ENCODE results near the gene PLSCR4. TPM values are rescaled to one million over a fixed set of nuclear protein-coding genes. Genes with fewer than 3 reads are reported as not detected.

PLSCR4 gene
- polyA plus RNA-seq, 1 of the 3 experiments (the other 2 are of a cell fraction): 0.05 TPM

DNA sequence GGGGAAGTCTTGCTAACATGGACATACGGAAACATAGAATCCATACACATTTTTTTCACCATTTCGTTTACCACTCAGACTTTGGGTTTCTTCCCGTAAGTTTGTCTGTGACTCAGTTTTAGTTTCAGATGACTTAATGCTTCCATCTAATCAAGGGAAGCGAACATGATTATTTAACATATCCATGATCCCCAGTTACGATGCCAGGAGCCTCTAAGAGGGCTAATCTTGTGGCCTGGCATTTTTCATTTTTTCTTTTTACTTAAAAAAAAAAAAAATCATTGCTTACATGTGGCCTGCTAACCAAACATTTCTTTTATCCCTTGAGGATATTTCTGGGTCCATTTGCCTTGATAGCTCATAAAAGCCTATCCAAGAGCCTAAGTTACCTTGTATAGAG, 69.7 kb downstream of the PLSCR4 start (continued):
- TF ChIP-seq, protein P1, sequence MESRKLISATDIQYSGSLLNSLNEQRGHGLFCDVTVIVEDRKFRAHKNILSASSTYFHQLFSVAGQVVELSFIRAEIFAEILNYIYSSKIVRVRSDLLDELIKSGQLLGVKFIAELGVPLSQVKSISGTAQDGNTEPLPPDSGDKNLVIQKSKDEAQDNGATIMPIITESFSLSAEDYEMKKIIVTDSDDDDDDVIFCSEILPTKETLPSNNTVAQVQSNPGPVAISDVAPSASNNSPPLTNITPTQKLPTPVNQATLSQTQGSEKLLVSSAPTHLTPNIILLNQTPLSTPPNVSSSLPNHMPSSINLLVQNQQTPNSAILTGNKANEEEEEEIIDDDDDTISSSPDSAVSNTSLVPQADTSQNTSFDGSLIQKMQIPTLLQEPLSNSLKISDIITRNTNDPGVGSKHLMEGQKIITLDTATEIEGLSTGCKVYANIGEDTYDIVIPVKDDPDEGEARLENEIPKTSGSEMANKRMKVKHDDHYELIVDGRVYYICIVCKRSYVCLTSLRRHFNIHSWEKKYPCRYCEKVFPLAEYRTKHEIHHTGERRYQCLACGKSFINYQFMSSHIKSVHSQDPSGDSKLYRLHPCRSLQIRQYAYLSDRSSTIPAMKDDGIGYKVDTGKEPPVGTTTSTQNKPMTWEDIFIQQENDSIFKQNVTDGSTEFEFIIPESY (IDR thresholded peaks at IDR 0.05; ENCODE audit: borderline replicate concordance, low read depth): no peak

DNA sequence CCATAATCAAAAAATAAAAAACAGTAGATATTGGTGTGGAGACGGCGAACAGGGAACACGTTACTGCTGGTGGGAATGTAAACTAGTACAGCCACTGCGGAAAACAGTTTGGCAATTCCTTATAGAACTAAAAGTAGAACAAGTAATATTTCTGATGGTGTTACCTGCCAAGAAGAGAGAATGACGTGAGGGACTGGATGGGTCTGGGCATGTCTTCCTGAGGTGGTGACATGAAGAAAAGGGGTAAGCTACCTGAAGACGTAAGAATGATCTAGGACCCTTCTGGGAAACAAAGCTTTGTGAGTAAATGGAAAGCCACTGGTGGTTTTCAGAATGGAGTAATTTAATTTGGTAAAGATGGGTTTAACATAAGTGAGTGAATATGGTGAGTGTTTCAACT, 70.5 kb downstream of the PLSCR4 start:
- WGBS (ENCODE audit: low lambda C conversion rate): 23% methylated on average over 6 of the region's 6 CpGs
- no peak overlapping the region for H2AFZ ChIP-seq (ENCODE audit: low read depth)
- CTCF ChIA-PET: interaction anchor here (1.1 kb wide), 1 partner anchor 9 kb away, joined by 3 read pairs; no protein-coding TSS in a partner anchor

More for the DNA sequence above, 70.5 kb downstream of the PLSCR4 start:
- no peaks in the 10 kb centered on the region for H3K9me2 ChIP-seq
- POLR2A ChIA-PET: no interaction called here
- H3K4me3 ChIP-seq (ENCODE audit: low read depth in 2 of 2, low read length in 1 of 2): no peak overlapping the region
- H3K4me1 ChIP-seq (ENCODE audit: control insufficient read depth in 1 of 2, insufficient read depth in 2 of 2, low read depth in 1 of 2, low read length in 1 of 2): no peaks in the 10 kb centered on the region
- no peaks in the 10 kb centered on the region for H3F3A ChIP-seq (replicated peaks; ENCODE audit: insufficient read depth)
- H3K27ac ChIP-seq (ENCODE audit: low read depth in 2 of 2, low read length in 1 of 2): no peak overlapping the region
- H3K79me2 ChIP-seq (ENCODE audit: insufficient read depth): no peaks in the 10 kb centered on the region
- no peaks in the 10 kb centered on the region for H4K20me1 ChIP-seq (ENCODE audit: insufficient read depth)
- no peak overlapping the region for H3K4me2 ChIP-seq
- TF ChIP-seq TAF1 (IDR thresholded peaks at IDR 0.05; ENCODE audit: borderline replicate concordance, low read depth, low read length): no peak
- TF ChIP-seq SIN3A (IDR thresholded peaks at IDR 0.05; ENCODE audit: borderline replicate concordance, low read depth, low read length): no peak
- TF ChIP-seq, protein P2, sequence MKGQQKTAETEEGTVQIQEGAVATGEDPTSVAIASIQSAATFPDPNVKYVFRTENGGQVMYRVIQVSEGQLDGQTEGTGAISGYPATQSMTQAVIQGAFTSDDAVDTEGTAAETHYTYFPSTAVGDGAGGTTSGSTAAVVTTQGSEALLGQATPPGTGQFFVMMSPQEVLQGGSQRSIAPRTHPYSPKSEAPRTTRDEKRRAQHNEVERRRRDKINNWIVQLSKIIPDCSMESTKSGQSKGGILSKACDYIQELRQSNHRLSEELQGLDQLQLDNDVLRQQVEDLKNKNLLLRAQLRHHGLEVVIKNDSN (IDR thresholded peaks at IDR 0.05; ENCODE audit: borderline replicate concordance, low read depth): no peak
- TF ChIP-seq YY1 (IDR thresholded peaks at IDR 0.05; ENCODE audit: low read depth): no peak
- TF ChIP-seq, protein P3, sequence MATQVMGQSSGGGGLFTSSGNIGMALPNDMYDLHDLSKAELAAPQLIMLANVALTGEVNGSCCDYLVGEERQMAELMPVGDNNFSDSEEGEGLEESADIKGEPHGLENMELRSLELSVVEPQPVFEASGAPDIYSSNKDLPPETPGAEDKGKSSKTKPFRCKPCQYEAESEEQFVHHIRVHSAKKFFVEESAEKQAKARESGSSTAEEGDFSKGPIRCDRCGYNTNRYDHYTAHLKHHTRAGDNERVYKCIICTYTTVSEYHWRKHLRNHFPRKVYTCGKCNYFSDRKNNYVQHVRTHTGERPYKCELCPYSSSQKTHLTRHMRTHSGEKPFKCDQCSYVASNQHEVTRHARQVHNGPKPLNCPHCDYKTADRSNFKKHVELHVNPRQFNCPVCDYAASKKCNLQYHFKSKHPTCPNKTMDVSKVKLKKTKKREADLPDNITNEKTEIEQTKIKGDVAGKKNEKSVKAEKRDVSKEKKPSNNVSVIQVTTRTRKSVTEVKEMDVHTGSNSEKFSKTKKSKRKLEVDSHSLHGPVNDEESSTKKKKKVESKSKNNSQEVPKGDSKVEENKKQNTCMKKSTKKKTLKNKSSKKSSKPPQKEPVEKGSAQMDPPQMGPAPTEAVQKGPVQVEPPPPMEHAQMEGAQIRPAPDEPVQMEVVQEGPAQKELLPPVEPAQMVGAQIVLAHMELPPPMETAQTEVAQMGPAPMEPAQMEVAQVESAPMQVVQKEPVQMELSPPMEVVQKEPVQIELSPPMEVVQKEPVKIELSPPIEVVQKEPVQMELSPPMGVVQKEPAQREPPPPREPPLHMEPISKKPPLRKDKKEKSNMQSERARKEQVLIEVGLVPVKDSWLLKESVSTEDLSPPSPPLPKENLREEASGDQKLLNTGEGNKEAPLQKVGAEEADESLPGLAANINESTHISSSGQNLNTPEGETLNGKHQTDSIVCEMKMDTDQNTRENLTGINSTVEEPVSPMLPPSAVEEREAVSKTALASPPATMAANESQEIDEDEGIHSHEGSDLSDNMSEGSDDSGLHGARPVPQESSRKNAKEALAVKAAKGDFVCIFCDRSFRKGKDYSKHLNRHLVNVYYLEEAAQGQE (IDR thresholded peaks at IDR 0.05; ENCODE audit: low read depth, low read length): no peak
- no peak for TF ChIP-seq TCF12 (IDR thresholded peaks at IDR 0.05)
- no peak for TF ChIP-seq FOXM1 (IDR thresholded peaks at IDR 0.05; ENCODE audit: low read depth)
- TF ChIP-seq RCOR1 (IDR thresholded peaks at IDR 0.05; ENCODE audit: low read length): no peak
- TF ChIP-seq FOSL2 (IDR thresholded peaks at IDR 0.05; ENCODE audit: borderline replicate concordance, low read depth): no peak
- no peak for TF ChIP-seq GATA2 (CRISPR knock-in tag; IDR thresholded peaks at IDR 0.05)
- TF ChIP-seq, protein P4, sequence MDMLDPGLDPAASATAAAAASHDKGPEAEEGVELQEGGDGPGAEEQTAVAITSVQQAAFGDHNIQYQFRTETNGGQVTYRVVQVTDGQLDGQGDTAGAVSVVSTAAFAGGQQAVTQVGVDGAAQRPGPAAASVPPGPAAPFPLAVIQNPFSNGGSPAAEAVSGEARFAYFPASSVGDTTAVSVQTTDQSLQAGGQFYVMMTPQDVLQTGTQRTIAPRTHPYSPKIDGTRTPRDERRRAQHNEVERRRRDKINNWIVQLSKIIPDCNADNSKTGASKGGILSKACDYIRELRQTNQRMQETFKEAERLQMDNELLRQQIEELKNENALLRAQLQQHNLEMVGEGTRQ (IDR thresholded peaks at IDR 0.05; ENCODE audit: borderline replicate concordance, low read depth, low read length): no peak
- no peak for TF ChIP-seq EZH2phosphoT487 (IDR thresholded peaks at IDR 0.05; ENCODE audit: borderline replicate concordance, low read depth)
- TF ChIP-seq ELF1 (IDR thresholded peaks at IDR 0.05): no peak
- TF ChIP-seq POLR2AphosphoS5 (IDR thresholded peaks at IDR 0.05; ENCODE audit: low read depth, low read length): no peak
- no peak for TF ChIP-seq TEAD4 (IDR thresholded peaks at IDR 0.05; ENCODE audit: borderline replicate concordance, insufficient read depth)
- no peak for TF ChIP-seq JUND (IDR thresholded peaks at IDR 0.05)
- TF ChIP-seq RXRA (IDR thresholded peaks at IDR 0.05; ENCODE audit: borderline replicate concordance, low read depth): no peak
- TF ChIP-seq GABPA (IDR thresholded peaks at IDR 0.05; ENCODE audit: low read depth): no peak
- H3K27me3 ChIP-seq (ENCODE audit: insufficient read depth): no peaks in the 10 kb centered on the region; the same call in 1 of the 2 replicates
- H3K9ac ChIP-seq: no peak overlapping the region
- no peaks in the 10 kb centered on the region for H3K9me3 ChIP-seq
- DNase-seq: no peak
- no peaks in the 10 kb centered on the region for H3K36me3 ChIP-seq (replicated peaks in 1 of 2; ENCODE audit: control insufficient read depth in 1 of 2, insufficient read depth in 2 of 2, low read length in 1 of 2)
